Activated T-cell treated with anti-CD3 and anti-CD28 coated beads, Interleukin-2, amount 50 U/mL, for 24 hours (primary cell): ENCODE measurements around the gene MITD1.
A peak's percentile ranks its signal among the peaks of the same experiment; 100 is the strongest.

ENCODE experiments used
- DNase-seq: peaks from one replicate; pipeline ENCODE4 v3.0.0-alpha.2; 2020
- H3K27ac Mint-ChIP-seq: 2 replicates; pipeline ENCODE4 v1.8.0; 2020; ENCODE audit warnings: mild to moderate bottlenecking, mixed read lengths
- H3K27me3 Mint-ChIP-seq: 2 replicates; pipeline ENCODE4 v1.8.0; 2020; ENCODE audit warnings: mixed read lengths
- H3K36me3 Mint-ChIP-seq: 2 replicates; pipeline ENCODE4 v1.8.0; 2020; ENCODE audit warnings: low read depth, mixed read lengths
- H3K4me1 Mint-ChIP-seq: 2 replicates; pipeline ENCODE4 v1.8.0; 2020; ENCODE audit warnings: low read depth, mixed read lengths
- H3K4me3 Mint-ChIP-seq: 2 replicates; pipeline ENCODE4 v1.8.0; 2020; ENCODE audit warnings: mild to moderate bottlenecking, moderate library complexity, mixed read lengths
- H3K9me3 Mint-ChIP-seq: 2 replicates; pipeline ENCODE4 v1.8.0; 2020; ENCODE audit warnings: mixed read lengths

Gene MITD1

DNA sequence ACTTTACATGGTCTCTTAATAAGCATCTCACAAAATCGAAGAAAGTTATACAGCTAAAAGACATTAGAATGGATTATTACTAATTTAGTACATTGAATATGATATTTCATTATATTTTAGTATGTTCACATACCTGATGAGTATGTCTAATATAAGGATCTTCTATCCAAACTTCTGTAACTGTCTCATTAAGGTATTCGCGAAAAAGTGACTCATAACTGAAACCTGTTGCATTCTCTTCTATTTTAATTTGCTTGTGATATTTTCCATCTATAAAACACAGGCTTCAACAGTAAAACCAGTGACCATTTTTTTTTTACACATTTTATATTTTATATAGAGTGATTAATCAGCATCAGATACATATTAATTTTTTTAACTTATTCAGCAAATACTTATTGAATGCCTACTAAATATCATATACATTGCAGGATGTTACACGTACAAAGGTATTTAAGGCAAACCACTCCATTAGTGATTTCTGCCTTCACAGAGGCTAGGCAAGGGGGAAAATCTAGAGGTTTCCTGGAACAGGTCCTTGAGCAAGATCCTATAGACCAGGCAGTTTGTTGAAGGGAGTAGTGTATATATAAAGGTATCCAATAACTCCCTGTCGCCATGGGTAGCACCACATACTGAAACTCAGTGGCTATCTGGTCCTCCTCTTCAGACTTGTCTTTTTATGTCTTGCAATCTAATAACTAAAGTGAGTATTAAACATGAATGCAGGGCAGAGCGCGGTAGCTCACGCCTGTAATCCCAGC lies 9.3 kb downstream of the MITD1 start:
- peak overlapping the region; percentile 86 for H3K27ac Mint-ChIP-seq
- H3K4me3 Mint-ChIP-seq, result no peak overlapping the region
- no peak for DNase-seq
- peaks cover 42% of the 10 kb centered on the region for H3K4me1 Mint-ChIP-seq
- no peaks in the 10 kb centered on the region for H3K27me3 Mint-ChIP-seq
- no peaks in the 10 kb centered on the region for H3K9me3 Mint-ChIP-seq
- peaks cover 84% of the 10 kb centered on the region for H3K36me3 Mint-ChIP-seq

DNA sequence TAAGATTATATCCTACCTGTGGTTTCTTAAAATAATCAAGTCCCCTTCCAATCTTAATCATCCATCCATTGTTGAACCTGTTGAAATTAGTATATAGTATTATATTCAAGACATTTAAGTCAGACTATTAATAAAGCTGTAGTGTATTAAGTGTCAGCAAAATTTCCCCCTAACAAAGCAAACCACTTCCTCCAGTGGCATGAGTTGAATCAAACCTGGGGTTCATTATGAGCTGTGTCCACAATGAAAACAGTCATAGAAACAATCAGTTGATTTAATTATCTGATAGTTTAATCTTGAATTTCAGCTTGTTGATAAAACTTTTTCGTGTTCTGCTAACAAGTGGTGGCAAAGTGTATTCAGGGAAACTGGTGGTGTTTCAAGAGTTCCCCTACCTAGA lies 11.3 kb downstream of the MITD1 start:
- no peak for DNase-seq
- no peaks in the 10 kb centered on the region for H3K27me3 Mint-ChIP-seq
- H3K27ac Mint-ChIP-seq, result peak overlapping the region; percentile 82
- peaks cover 89% of the 10 kb centered on the region for H3K36me3 Mint-ChIP-seq
- no peaks in the 10 kb centered on the region for H3K9me3 Mint-ChIP-seq
- peaks cover 29% of the 10 kb centered on the region for H3K4me1 Mint-ChIP-seq
- no peak overlapping the region for H3K4me3 Mint-ChIP-seq

DNA sequence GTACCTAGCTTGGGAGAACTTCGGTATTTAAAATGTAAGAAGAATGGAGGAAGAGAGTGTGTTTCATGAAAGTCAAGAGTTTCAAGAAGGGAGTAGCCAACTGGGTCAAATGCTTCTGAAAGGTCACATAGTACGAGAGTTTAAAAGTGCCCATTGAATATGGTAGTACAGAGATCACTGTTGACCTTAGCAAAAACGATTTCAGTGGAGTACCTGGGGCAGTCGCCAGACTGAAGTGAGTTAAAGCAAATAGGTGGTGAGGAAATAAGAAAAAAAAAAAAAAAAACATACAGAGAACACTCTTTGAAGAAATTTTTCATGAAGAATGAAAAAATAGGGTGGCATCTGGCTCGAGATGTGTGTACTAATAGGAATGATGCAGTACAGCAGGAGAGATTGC lies 14.6 kb downstream of the MITD1 start:
- Mint-ChIP-seq H3K9me3 (no peaks in the 10 kb centered on the region), H3K27ac (peak overlapping the region; percentile 22), H3K4me1 (peaks cover 16% of the 10 kb centered on the region), H3K4me3 (no peak overlapping the region), H3K36me3 (peaks cover 83% of the 10 kb centered on the region), H3K27me3 (no peaks in the 10 kb centered on the region)
- no peak for DNase-seq

DNA sequence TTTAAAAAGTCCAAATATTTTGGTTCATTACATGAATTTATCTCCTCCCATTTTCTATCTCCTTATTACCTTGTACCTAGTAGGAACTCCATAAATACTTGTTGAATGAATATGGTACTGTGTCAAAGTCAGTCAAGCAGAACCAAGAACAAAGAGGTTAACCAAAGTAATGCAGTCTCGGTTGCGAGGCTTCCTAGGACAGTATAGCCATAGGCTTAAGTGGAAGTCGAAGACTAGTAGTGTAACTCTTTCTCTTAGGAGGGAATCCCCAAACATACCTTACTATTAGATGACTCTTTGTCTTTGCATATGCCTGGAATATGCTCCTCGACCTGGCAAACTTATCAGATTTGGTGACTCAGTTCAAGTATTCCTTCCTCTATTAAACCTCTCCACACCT lies 21.3 kb downstream of the MITD1 start:
- Mint-ChIP-seq H3K36me3 (peaks cover 74% of the 10 kb centered on the region), H3K27me3 (no peaks in the 10 kb centered on the region), H3K27ac (peak overlapping the region; percentile 74), H3K4me1 (peaks cover 33% of the 10 kb centered on the region), H3K4me3 (no peak overlapping the region), H3K9me3 (no peaks in the 10 kb centered on the region)
- no peak for DNase-seq

DNA sequence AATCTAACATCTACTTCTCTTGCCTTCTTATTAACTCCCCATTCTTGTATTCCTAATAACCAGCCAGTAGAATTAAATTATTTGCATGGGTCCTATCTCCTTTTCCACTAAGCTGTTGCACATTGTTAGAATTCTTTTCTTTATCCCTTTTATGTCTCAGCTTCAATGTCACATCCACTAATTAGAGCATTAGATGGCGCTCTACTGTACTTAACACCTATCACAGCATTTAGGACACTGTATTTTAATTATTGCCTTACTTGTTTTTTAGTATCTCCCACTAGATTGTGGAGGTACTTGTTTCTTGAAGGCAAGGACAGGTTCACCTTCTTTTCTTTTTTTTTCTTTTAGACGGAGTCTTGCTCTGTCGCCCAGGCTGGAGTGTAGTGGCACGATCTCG lies 22.3 kb downstream of the MITD1 start:
- Mint-ChIP-seq H3K27ac (no peak overlapping the region), H3K9me3 (no peaks in the 10 kb centered on the region), H3K4me3 (no peak overlapping the region), H3K36me3 (peaks cover 70% of the 10 kb centered on the region), H3K4me1 (peaks cover 33% of the 10 kb centered on the region), H3K27me3 (no peaks in the 10 kb centered on the region)
- no peak for DNase-seq

DNA sequence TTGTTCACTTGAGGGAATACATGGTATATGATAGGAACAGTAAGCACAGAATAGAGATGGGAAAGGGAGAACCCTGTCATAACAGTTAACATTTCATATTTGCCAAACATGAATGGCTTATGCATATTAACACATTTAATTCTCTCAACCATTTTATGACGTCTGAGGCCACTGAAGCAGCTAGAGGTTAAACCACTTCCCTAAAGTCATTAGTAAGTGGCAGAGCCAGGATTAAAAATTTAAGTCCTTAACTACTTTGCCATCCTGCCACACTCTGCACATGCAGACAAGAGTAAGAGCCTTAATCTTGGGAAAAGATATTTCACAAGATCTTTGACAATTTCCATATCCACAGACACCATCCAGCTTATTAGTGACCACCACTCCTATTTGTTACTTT lies 24.0 kb downstream of the MITD1 start:
- Mint-ChIP-seq H3K4me3 (no peak overlapping the region), H3K36me3 (peaks cover 58% of the 10 kb centered on the region), H3K9me3 (no peaks in the 10 kb centered on the region), H3K27ac (peak overlapping the region; percentile 74), H3K4me1 (peaks cover 33% of the 10 kb centered on the region), H3K27me3 (no peaks in the 10 kb centered on the region)
- DNase-seq, result no peak

DNA sequence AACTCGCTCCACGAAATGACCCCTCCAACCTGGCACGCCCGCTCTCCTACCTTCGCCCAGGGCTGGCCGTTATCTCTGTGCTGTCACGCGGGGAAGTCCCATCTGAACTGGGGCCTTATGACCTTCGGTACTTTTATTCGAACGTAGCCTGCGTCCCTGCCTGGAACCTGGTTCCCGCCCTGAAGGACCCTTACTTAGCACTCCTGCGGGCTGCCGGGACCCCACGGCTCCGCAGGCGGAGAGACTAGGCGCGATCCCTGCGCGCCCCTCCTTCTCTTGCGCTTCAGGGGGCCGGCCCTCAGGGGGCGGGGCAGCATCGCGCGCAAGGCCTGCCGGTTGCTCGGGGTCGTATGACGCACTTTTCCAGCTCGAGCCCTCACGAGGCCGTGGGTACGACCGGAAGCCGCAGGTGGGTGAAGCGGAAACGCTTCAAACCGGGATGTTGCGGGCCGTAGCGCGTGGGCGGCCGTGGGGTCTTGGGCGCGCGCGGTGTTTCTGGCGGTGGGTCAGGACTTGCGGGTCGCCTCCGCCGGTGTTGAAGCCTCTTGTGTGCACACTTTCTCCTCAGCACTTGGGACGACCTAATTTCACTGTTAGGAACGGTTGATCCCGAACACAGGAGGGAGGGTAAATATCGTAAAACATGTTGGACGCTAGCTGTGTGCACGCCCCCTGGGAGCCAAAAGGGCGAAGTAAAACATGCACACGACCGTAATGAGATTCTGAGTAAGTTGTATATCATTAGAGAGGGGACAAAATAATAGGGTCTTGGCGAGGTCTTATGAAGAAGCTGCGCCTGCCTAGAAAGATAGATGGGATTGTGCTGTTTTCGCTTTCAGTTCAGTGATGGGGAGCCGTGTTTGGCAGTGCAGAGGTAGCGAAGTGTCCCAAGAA lies 26.0 kb downstream of the MITD1 start, which contains the start of the genes LIPT1 and TSGA10:
TSS of gene LIPT1 (plus strand) at position 325 of the 894 bp plus-strand sequence. CDS start 6,991 bp downstream, outside the sequence.
TSS of gene TSGA10 (minus strand) at position 300 of the 894 bp plus-strand sequence. CDS start 45,503 bp downstream, outside the sequence.
- H3K4me1 Mint-ChIP-seq, result peaks cover 38% of the 10 kb centered on the region
- no peaks in the 10 kb centered on the region for H3K27me3 Mint-ChIP-seq
- H3K27ac Mint-ChIP-seq, result peak within 1 kb of the TSS; percentile 97
- peak; percentile 94 for DNase-seq
- no peaks in the 10 kb centered on the region for H3K9me3 Mint-ChIP-seq
- no peak within 1 kb of the TSS for H3K4me3 Mint-ChIP-seq
- peaks cover 54% of the 10 kb centered on the region for H3K36me3 Mint-ChIP-seq

DNA sequence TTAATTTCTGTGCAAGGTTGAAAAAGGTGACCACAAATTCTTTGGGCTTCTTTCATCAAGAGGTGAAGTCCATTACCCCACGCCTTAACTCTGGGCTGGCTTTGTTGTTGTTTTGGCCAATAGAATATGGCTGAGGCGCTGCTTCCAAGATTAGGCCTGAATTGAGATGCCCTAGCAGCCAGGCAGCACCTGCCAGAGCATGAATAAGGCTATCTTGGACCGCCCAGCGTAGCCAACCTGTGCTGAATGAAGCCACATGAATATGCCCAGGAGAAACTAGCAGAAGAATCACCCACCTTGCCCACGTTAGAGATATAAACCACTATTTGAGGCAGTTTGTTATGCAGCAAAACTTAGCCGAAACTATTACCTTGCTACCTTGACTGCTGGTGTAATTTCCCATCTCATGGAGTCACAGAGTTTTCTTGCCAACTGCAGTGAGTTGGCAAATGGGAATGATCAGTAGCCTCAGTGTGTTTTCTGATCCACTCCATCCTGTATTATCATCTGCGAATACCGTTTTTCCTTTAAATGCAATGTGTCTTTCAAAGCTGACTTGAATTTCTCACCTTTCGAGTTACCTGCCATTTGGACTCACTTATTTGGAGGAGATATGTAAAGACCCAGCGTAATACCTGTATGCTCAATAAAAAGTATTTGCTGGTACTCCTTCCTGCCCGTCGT lies 26.8 kb downstream of the MITD1 start:
- H3K27me3 Mint-ChIP-seq, result no peaks in the 10 kb centered on the region
- H3K9me3 Mint-ChIP-seq, result no peaks in the 10 kb centered on the region
- peak overlapping the region; percentile 97 for H3K27ac Mint-ChIP-seq
- no peak for DNase-seq
- H3K36me3 Mint-ChIP-seq, result peaks cover 45% of the 10 kb centered on the region
- H3K4me3 Mint-ChIP-seq, result no peak overlapping the region
- peaks cover 33% of the 10 kb centered on the region for H3K4me1 Mint-ChIP-seq

DNA sequence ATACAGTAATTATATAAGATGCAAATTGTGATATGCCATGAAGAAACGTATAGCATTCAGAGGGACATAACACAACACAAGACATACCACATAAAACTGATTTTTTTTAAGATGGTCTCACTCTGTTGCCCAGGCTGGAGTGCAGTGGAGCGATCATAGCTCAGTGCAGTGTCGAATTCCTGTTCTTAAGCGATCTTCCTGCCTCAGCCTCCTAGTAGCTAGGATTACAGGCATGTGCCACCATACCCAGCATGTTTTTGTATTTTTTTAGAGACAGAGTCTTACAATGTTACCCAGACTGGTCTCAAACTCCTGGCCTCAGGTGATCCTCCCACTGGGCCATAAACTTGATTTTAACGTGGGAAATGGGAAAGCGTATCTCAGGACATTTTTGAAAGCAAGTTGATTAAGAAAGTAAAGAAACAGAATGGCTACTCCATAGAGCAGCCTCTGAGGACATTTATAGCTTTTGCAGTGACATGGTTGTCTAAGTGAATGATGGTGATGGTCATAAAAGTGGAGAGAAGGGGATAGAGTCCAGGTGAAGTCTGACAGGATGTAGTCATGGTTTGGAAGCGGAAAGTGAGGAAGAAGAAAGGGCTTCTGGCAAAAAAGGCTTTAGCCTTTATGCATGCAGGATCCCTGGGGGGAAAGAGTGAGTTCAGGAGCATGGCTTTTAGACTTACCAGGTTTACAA lies 28.5 kb downstream of the MITD1 start:
- peaks cover 25% of the 10 kb centered on the region for H3K4me1 Mint-ChIP-seq
- DNase-seq, result no peak
- H3K36me3 Mint-ChIP-seq, result peaks cover 36% of the 10 kb centered on the region
- no peak overlapping the region for H3K27ac Mint-ChIP-seq
- no peaks in the 10 kb centered on the region for H3K9me3 Mint-ChIP-seq
- H3K4me3 Mint-ChIP-seq, result no peak overlapping the region
- no peaks in the 10 kb centered on the region for H3K27me3 Mint-ChIP-seq

DNA sequence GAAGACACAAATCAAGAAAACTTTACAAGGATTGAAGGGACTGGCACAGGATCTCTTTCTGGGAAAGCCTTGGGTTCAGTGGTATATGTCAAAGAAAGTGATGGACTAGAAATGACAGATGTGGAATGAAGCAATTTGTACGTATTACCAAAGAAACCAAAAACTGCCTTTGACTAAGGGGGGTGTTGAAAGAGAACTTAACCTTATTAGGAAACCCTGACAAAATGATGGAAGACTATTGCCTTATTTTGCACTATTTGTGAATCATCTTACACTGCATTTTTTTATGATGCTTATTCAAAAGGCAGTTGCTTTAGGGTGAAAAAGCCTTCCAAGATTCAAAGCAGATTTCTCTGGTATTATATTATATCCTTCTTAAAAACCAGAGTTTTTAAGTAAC lies 30.2 kb downstream of the MITD1 start:
- Mint-ChIP-seq H3K4me3 (no peak overlapping the region), H3K27ac (peak overlapping the region; percentile 44), H3K27me3 (no peaks in the 10 kb centered on the region), H3K9me3 (no peaks in the 10 kb centered on the region), H3K36me3 (peaks cover 25% of the 10 kb centered on the region), H3K4me1 (peaks cover 10% of the 10 kb centered on the region)
- no peak for DNase-seq

DNA sequence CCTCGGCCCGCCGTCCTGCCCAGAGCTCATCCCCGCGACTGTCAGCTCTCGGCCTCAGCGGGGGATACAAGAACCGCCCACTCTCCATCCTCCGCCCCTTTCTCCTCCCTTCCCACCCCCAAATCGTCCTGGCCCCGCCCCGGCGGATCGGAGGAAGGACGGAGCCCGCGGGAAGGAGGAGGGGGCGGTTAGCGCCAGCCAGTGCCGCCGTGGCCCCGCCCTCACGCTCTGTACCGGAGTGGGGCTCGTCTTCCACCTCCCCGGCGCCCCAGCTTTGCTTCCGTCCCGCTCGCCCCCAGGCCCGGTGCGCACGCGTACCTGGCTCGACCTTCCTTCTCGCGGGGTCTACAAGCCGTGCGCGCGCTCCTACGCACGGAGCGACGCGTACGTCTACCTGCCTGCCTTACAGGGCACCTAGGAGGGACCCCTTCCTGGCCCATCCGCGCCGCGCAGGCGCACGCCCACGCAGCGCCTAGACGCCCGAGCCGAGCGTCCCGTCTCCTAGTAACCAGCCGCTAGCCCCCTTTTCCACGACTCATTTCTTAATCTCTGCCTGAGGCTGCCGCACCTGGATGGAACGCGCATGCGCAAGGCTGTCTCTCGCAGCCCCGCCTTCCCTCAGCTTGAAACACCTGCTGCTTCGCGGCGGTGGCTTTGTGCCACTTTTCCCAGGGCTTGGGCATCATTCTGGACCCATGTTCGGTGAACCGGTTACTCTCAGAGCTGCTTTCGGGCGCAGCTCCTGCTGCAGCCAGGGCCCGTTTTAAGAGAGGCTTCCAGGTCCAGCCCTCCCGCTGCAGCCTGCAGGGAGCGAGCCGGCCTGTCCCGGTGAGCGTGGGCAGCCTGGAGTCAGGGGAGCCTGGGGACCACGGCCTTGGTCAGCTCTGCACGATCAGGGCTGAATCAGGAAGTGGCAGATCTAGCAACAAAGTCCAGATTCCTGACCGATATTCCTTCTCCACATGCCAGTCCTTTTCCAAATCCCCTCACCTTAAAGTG lies 39.4 kb downstream of the MITD1 start, which contains the start of gene C2orf15:
TSS of gene C2orf15 (plus strand) at position 598 of the 999 bp plus-strand sequence. CDS start 8,852 bp downstream, outside the sequence.
- Mint-ChIP-seq H3K4me3 (peak within 1 kb of the TSS; percentile 96), H3K27me3 (no peaks in the 10 kb centered on the region), H3K4me1 (peaks cover 24% of the 10 kb centered on the region), H3K9me3 (peaks cover 3% of the 10 kb centered on the region), H3K36me3 (peaks cover 16% of the 10 kb centered on the region), H3K27ac (peak within 1 kb of the TSS; percentile 96)
- peak; percentile 99 for DNase-seq

DNA sequence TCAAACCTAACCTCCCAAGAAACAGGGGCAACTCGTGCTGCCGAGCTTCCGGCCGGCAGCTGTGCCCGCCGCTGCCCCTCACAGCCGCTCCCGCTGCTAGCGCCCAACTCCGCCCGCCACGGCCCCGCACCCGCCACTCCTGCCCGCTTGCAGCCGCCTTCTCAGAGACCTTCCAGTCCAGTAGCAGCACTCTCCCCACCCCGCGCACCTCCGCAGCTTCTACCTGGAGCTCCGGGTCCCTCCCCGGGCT lies 40.1 kb downstream of the MITD1 start:
- H3K27me3 Mint-ChIP-seq, result no peaks in the 10 kb centered on the region
- H3K9me3 Mint-ChIP-seq, result peaks cover 3% of the 10 kb centered on the region
- no peak for DNase-seq
- peak overlapping the region; percentile 96 for H3K4me3 Mint-ChIP-seq
- peaks cover 24% of the 10 kb centered on the region for H3K4me1 Mint-ChIP-seq
- H3K36me3 Mint-ChIP-seq, result peaks cover 18% of the 10 kb centered on the region
- peak overlapping the region; percentile 96 for H3K27ac Mint-ChIP-seq
